A549 (cell line): ENCODE measurements around the gene TMEM79. TPM values are rescaled to one million over a fixed set of nuclear protein-coding genes. Genes with fewer than 3 reads are reported as not detected.
A peak's percentile ranks its signal among the peaks of the same experiment; 100 is the strongest.

ENCODE experiments used
- ATAC-seq, 2 experiments: fragments of 200-7000 bp in 1 of 2; fragments of >200 bp in 1 of 2; cut with Nextera tagmentation in 1 of 2; cut with Tn5 transposase in 1 of 2; 3 replicates each; pipeline versions ENCODE4 v1.8.0 to v1.9.1; 2018 to 2020; ENCODE audit warnings: mild to moderate bottlenecking in 1 of 2, moderate library complexity in 1 of 2
- CTCF ChIA-PET: fragments of 300-600 bp; sonication (Branson Sonifier 250); formaldehyde crosslinking; extraction: SDS; loops from one replicate; lab custom pipeline; 2021; ENCODE audit warnings: antibody characterized with exemption, inconsistent platforms; lab: Yijun Ruan, JAX
- POLR2A ChIA-PET: fragments of 350-600 bp; formaldehyde crosslinking; extraction: SDS; loops from one replicate; lab custom pipeline; 2021; ENCODE audit warnings: antibody characterized with exemption, inconsistent platforms; lab: Yijun Ruan, JAX
- DNase-seq, 2 experiments: peaks; one replicate each; pipeline versions ENCODE4 v3.0.0 to v3.0.0-alpha.2; 2011 to 2016; ENCODE audit warnings: low read depth in 1 of 2, low spot score in 1 of 2
- FAIRE-seq: peaks from 2 replicates; lab custom pipeline; 2011; peaks lifted over from hg19 to GRCh38; lab: Jason Lieb, UNC
- H3K27ac ChIP-seq, 2 experiments: fragments of >200 bp; sonication (Bioruptor Twin); formaldehyde crosslinking; 3 replicates each; pipeline ENCODE4 v1.5.1; 2016 to 2017
- H3K4me1 ChIP-seq: fragments of >200 bp; sonication (Bioruptor Twin); formaldehyde crosslinking; 3 replicates; pipeline ENCODE4 v1.6.1; 2016
- H3K4me2 ChIP-seq: fragments of >200 bp; sonication (Bioruptor Twin); formaldehyde crosslinking; 3 replicates; pipeline ENCODE4 v1.6.1; 2016
- H3K4me3 ChIP-seq: fragments of >200 bp; sonication (Bioruptor Twin); formaldehyde crosslinking; 3 replicates; pipeline ENCODE4 v1.5.1; 2016
- H3K9me3 ChIP-seq: fragments of >200 bp; sonication (Bioruptor Twin); formaldehyde crosslinking; 3 replicates; pipeline ENCODE4 v1.6.1; 2016
- ATOH8 ChIP-seq: fragments of 250-450 bp; sonication (Bioruptor Pico); IDR thresholded peaks from 2 replicates; pipeline ENCODE4 v1.5.0; 2020; ENCODE audit warnings: low read depth, mild to moderate bottlenecking, moderate library complexity
- CBX2 ChIP-seq: fragments of 200-600 bp; sonication (generic); IDR thresholded peaks from 2 replicates; pipeline ENCODE4 v1.6.1; 2016; ENCODE audit warnings: low read depth, mild to moderate bottlenecking, borderline replicate concordance
- CEBPB ChIP-seq, 2 experiments: fragments of >200 bp in 1 of 2; sonication (Bioruptor Twin) in 1 of 2; formaldehyde crosslinking in 1 of 2; IDR thresholded peaks; 2 replicates each; pipeline ENCODE4 v1.6.1; 2012 to 2016
- CHD2 ChIP-seq: fragments of 150-350 bp; IDR thresholded peaks from 2 replicates; pipeline ENCODE4 v1.6.1; 2014; ENCODE audit warnings: low read length; ENCODE audit not compliant: partially characterized antibody
- CTCF ChIP-seq: fragments of >200 bp; sonication (Bioruptor Twin); formaldehyde crosslinking; IDR thresholded peaks from 3 replicates; pipeline ENCODE4 v1.5.1; 2016
- EP300 ChIP-seq, 2 experiments: fragments of >200 bp; sonication (Bioruptor Twin); formaldehyde crosslinking; IDR thresholded peaks; 2 replicates in 1 of 2; 3 replicates in 1 of 2; pipeline ENCODE4 v1.6.1; 2016 to 2017
- ESRRA ChIP-seq: fragments of 150-350 bp; IDR thresholded peaks from 2 replicates; pipeline ENCODE4 v1.6.1; 2014; ENCODE audit warnings: mild to moderate bottlenecking, low read length, borderline replicate concordance
- HEYL ChIP-seq: fragments of 250-450 bp; sonication (Bioruptor Pico); IDR thresholded peaks from 2 replicates; pipeline ENCODE4 v1.8.0; 2021; ENCODE audit warnings: mild to moderate bottlenecking, moderate library complexity
- HOXB5 ChIP-seq: fragments of 250-450 bp; sonication (Bioruptor Pico); IDR thresholded peaks from 2 replicates; pipeline ENCODE4 v1.5.0; 2020; ENCODE audit warnings: mild to moderate bottlenecking, moderate library complexity
- JUN ChIP-seq, 2 experiments: fragments of >200 bp; sonication (Bioruptor Twin); formaldehyde crosslinking; IDR thresholded peaks; 2 replicates in 1 of 2; 3 replicates in 1 of 2; pipeline ENCODE4 v1.6.1; 2016 to 2017
- KDM1A ChIP-seq: fragments of 200-600 bp; sonication (generic); IDR thresholded peaks from 2 replicates; pipeline ENCODE4 v1.6.1; 2016; ENCODE audit warnings: low read depth, mild to moderate bottlenecking
- MAZ ChIP-seq: fragments of 150-350 bp; IDR thresholded peaks from 2 replicates; pipeline ENCODE4 v1.6.1; 2014; ENCODE audit warnings: antibody characterized with exemption, low read depth, low read length, borderline replicate concordance
- MYC ChIP-seq: IDR thresholded peaks from 2 replicates; pipeline ENCODE4 v1.6.1; 2012; ENCODE audit warnings: mild to moderate bottlenecking, inconsistent platforms, low read length, improper control_type of control experiment, borderline replicate concordance
- NPAS2 ChIP-seq: fragments of 250-450 bp; sonication (Bioruptor Pico); IDR thresholded peaks from 2 replicates; pipeline ENCODE4 v1.8.0; 2022; ENCODE audit warnings: mild to moderate bottlenecking, moderate library complexity, borderline replicate concordance
- PBX3 ChIP-seq: IDR thresholded peaks from 2 replicates; pipeline ENCODE4 v1.6.1; 2012
- PHF8 ChIP-seq: fragments of 200-600 bp; sonication (generic); IDR thresholded peaks from 2 replicates; pipeline ENCODE4 v1.6.1; 2016; ENCODE audit warnings: low read depth, mild to moderate bottlenecking, antibody characterized with exemption, moderate library complexity, borderline replicate concordance
- POLR2A ChIP-seq: IDR thresholded peaks from 2 replicates; pipeline ENCODE4 v1.6.1; 2012; ENCODE audit warnings: mild to moderate bottlenecking, low read length
- RAD21 ChIP-seq, 2 experiments: fragments of >200 bp in 1 of 2; sonication (Bioruptor Twin) in 1 of 2; formaldehyde crosslinking in 1 of 2; IDR thresholded peaks in 1 of 2; conservative IDR thresholded peaks in 1 of 2; 2 replicates in 1 of 2; 3 replicates in 1 of 2; pipeline ENCODE4 v1.6.1; 2012 to 2018; ENCODE audit warnings: inconsistent platforms in 1 of 2
- RFX5 ChIP-seq: fragments of 450-650 bp; IDR thresholded peaks from 2 replicates; pipeline ENCODE4 v1.7.1; 2014; ENCODE audit warnings: antibody characterized with exemption, mild to moderate bottlenecking, moderate library complexity
- RNF2 ChIP-seq: fragments of 200-600 bp; sonication (generic); IDR thresholded peaks from 2 replicates; pipeline ENCODE4 v1.6.1; 2016; ENCODE audit warnings: low read depth, mild to moderate bottlenecking, antibody characterized with exemption, moderate library complexity, borderline replicate concordance
- SREBF2 ChIP-seq: fragments of 450-650 bp; IDR thresholded peaks from 2 replicates; pipeline ENCODE4 v1.6.1; 2014; ENCODE audit warnings: mild to moderate bottlenecking, moderate library complexity
- TFCP2L1 ChIP-seq: fragments of 250-450 bp; sonication (Bioruptor Pico); IDR thresholded peaks from 2 replicates; pipeline ENCODE4 v1.5.0; 2021; ENCODE audit warnings: mild to moderate bottlenecking
- WGBS: methylation state at CpG from one replicate; pipeline ENCODE4 v1.1.6; 2017; ENCODE audit errors: missing lambda C conversion rate; 5-methylcytosine and 5-hydroxymethylcytosine counted together
- polyA plus RNA-seq, 4 experiments: library from polyadenylated mRNA; depleted of rRNA in 3 of 4; stranded (reverse); fragments of >200 nt; fragmentation: RNase III in 1 of 4; extraction: RNeasy Plus Mini Kit Qiagen cat#74134 plus additional on column Dnase treatment in 1 of 4; gene quantifications; 2 replicates in 3 of 4; 3 replicates in 1 of 4; pipeline ENCODE4 v1.2.3, GENCODE V29; 2011 to 2017

TMEM79 gene
- polyA plus RNA-seq, 2 of the 4 experiments (the other 2 are of a cell fraction): 6.3 to 7.2 TPM

- CTCF ChIA-PET: interaction anchor here (0.5 to 1.7 kb wide), 9 partner anchors 9 to 270 kb away, joined by 3 to 8 read pairs (median 3); no protein-coding TSS in a partner anchor
- FAIRE-seq: no peak
These were observed 52.1 kb downstream of the TMEM79 start for GRCh38 chr1:156336242-156336641.

GRCh38 chr1:156337052-156337887, 53.1 kb downstream of the TMEM79 start:
- peak in 1 of 2 experiments; percentile 15; a peak in 1 of 6 replicates for ATAC-seq
- FAIRE-seq: no peak
- TF ChIP-seq POLR2A (no peak), NPAS2 (CRISPR knock-in tag) (no peak), CHD2 (no peak), HOXB5 (CRISPR knock-in tag) (no peak), JUN (IDR thresholded peaks at IDR 0.05) (no peak), RFX5 (no peak), RNF2 (no peak), RAD21 (conservative IDR thresholded peaks at IDR 0.05 in 1 of 2, IDR thresholded peaks at IDR 0.05 in 1 of 2) (no peak), KDM1A (no peak), ATOH8 (CRISPR knock-in tag) (no peak), MAZ (no peak), PHF8 (no peak), SREBF2 (no peak), HEYL (CRISPR knock-in tag) (no peak), PBX3 (no peak), TFCP2L1 (no peak), CEBPB (IDR thresholded peaks at IDR 0.05) (no peak), CBX2 (no peak)
- H3K4me2 ChIP-seq: peak overlapping the region; percentile 94
- H3K4me1 ChIP-seq: peaks cover 16% of the 10 kb centered on the region; the same call in 2 of the 3 replicates
- peak overlapping the region; percentile 75 for H3K4me3 ChIP-seq
- H3K27ac ChIP-seq: peak overlapping the region; percentile 87 to 89
- ChIA-PET CTCF (interaction anchor here (1.0 to 1.9 kb wide), 6 partner anchors 11 to 271 kb away, joined by 3 to 8 read pairs (median 4); no protein-coding TSS in a partner anchor), POLR2A (interaction anchor here (0.5 to 1.6 kb wide), 5 partner anchors 11 to 236 kb away, joined by 3 to 6 read pairs (median 4); partner anchors contain the start of gene SMG5)
- WGBS: 13% methylated on average over 34 of the region's 34 CpGs
- DNase-seq: peak; percentile 14 to 17
- H3K9me3 ChIP-seq: no peaks in the 10 kb centered on the region

More at GRCh38 chr1:156336242-156336641, 52.1 kb downstream of the TMEM79 start:
- peak in 1 of 2 experiments; percentile 18 for DNase-seq
- Histone ChIP-seq H3K27ac (peak overlapping the region in 1 of 2 experiments; percentile 89; a peak in 1 of 6 replicates), H3K9me3 (no peaks in the 10 kb centered on the region), H3K4me1 (peaks cover 16% of the 10 kb centered on the region; the same call in 2 of the 3 replicates), H3K4me2 (peak overlapping the region; percentile 94), H3K4me3 (peak overlapping the region; percentile 75)
- POLR2A ChIA-PET: no interaction called here
- WGBS: 57% methylated on average over 4 of the region's 4 CpGs
- TF ChIP-seq EP300 (IDR thresholded peaks at IDR 0.05) (no peak), CTCF (peak; percentile 40), ESRRA (no peak), MYC (no peak)
- ATAC-seq: no peak
